ENCODE measurements around the gene GLRA1.
"Not testable (repeated sequence)": the region's sequence is repeated elsewhere in the genome, so short reads cannot be mapped to it uniquely, and the experiment has no call there.

The GLRA1 gene

GRCh38 chr5:151921916-151922315, 2.7 kb downstream of the GLRA1 start:
- in situ Hi-C loops (cut with MboI; ENCODE audit: low sequenced_read_pairs) = no loop called here

GRCh38 chr5:151917904-151918303, 6.7 kb downstream of the GLRA1 start:
- in situ Hi-C loops (cut with MboI; ENCODE audit: low sequenced_read_pairs) = no loop called here

- in situ Hi-C loops (cut with MboI; ENCODE audit: low sequenced_read_pairs) = no loop called here
These were observed 11.2 kb downstream of the GLRA1 start for GRCh38 chr5:151913425-151913824.

- in situ Hi-C loops (cut with MboI; ENCODE audit: low sequenced_read_pairs) = no loop called here
These were observed 12.3 kb downstream of the GLRA1 start for GRCh38 chr5:151912360-151912759.

- in situ Hi-C loops (cut with MboI; ENCODE audit: low sequenced_read_pairs) = no loop called here
These were observed 13.6 kb downstream of the GLRA1 start for GRCh38 chr5:151911011-151911410.

GRCh38 chr5:151909628-151910027, 15.0 kb downstream of the GLRA1 start:
- in situ Hi-C loops (cut with MboI; ENCODE audit: low sequenced_read_pairs) = no loop called here

GRCh38 chr5:151906246-151906645, 18.4 kb downstream of the GLRA1 start:
- in situ Hi-C loops (cut with MboI; ENCODE audit: low sequenced_read_pairs) = no loop called here

GRCh38 chr5:151905557-151905961, 19.1 kb downstream of the GLRA1 start:
- in situ Hi-C loops (cut with MboI; ENCODE audit: low sequenced_read_pairs) = no loop called here

- in situ Hi-C loops (cut with MboI; ENCODE audit: low sequenced_read_pairs) = no loop called here
These were observed 19.7 kb downstream of the GLRA1 start for GRCh38 chr5:151904909-151905308.

GRCh38 chr5:151904127-151904526, 20.5 kb downstream of the GLRA1 start:
- in situ Hi-C loops (cut with MboI; ENCODE audit: low sequenced_read_pairs) = no loop called here

GRCh38 chr5:151903243-151903653, 21.4 kb downstream of the GLRA1 start:
- in situ Hi-C loops (cut with MboI; ENCODE audit: low sequenced_read_pairs) = no loop called here

- in situ Hi-C loops (cut with MboI; ENCODE audit: low sequenced_read_pairs) = no loop called here
These were observed 22.4 kb downstream of the GLRA1 start for GRCh38 chr5:151902215-151902614.

- in situ Hi-C loops (cut with MboI; ENCODE audit: low sequenced_read_pairs) = no loop called here
These were observed 23.0 kb downstream of the GLRA1 start for GRCh38 chr5:151901611-151902010.

- in situ Hi-C loops (cut with MboI; ENCODE audit: low sequenced_read_pairs) = no loop called here
These were observed 23.8 kb downstream of the GLRA1 start for GRCh38 chr5:151900891-151901290.

- in situ Hi-C loops (cut with MboI; ENCODE audit: low sequenced_read_pairs) = no loop called here
These were observed 25.3 kb downstream of the GLRA1 start for GRCh38 chr5:151899399-151899798.

GRCh38 chr5:151897896-151898295, 26.8 kb downstream of the GLRA1 start:
- in situ Hi-C loops (cut with MboI; ENCODE audit: low sequenced_read_pairs) = no loop called here

- in situ Hi-C loops (cut with MboI; ENCODE audit: low sequenced_read_pairs) = no loop called here
These were observed 27.6 kb downstream of the GLRA1 start for GRCh38 chr5:151897020-151897552.

- in situ Hi-C loops (cut with MboI; ENCODE audit: low sequenced_read_pairs) = no loop called here
These were observed 28.5 kb downstream of the GLRA1 start for GRCh38 chr5:151896031-151896691.

- in situ Hi-C loops (cut with MboI; ENCODE audit: low sequenced_read_pairs) = no loop called here
These were observed 29.0 kb downstream of the GLRA1 start for GRCh38 chr5:151895660-151896030.

GRCh38 chr5:151893485-151893884, 31.2 kb downstream of the GLRA1 start:
- in situ Hi-C loops (cut with MboI; ENCODE audit: low sequenced_read_pairs) = not testable (repeated sequence)

- in situ Hi-C loops (cut with MboI; ENCODE audit: low sequenced_read_pairs) = no loop called here
These were observed 32.3 kb downstream of the GLRA1 start for GRCh38 chr5:151892393-151892792.

GRCh38 chr5:151890299-151890698, 34.4 kb downstream of the GLRA1 start:
- in situ Hi-C loops (cut with MboI; ENCODE audit: low sequenced_read_pairs) = no loop called here

- in situ Hi-C loops (cut with MboI; ENCODE audit: low sequenced_read_pairs) = no loop called here
These were observed 35.0 kb downstream of the GLRA1 start for GRCh38 chr5:151889614-151890013.
